Body of pancreas (tissue), 4 donors: ENCODE results near the gene RXRA.

ENCODE experiments used
- CTCF ChIP-seq, 7 experiments: fragments of 450-650 bp in 4 of 7; fragments of 200-600 bp in 3 of 7; sonication (generic) in 3 of 7; IDR thresholded peaks; one replicate each; pipeline ENCODE4 v1.5.1; 2016 to 2019; ENCODE audit warnings: antibody characterized with exemption in 7 of 7
- POLR2A ChIP-seq, 3 donors: fragments of 450-650 bp; IDR thresholded peaks; one replicate each; pipeline ENCODE4 v1.6.1; 2016; ENCODE audit warnings: antibody characterized with exemption in 3 of 3, mild to moderate bottlenecking in 2 of 3

- no peak for TF ChIP-seq CTCF (IDR thresholded peaks at IDR 0.05)
- no peak for TF ChIP-seq POLR2A (IDR thresholded peaks at IDR 0.05)
Observed at GRCh38 chr9:134475011-134475790, 148.9 kb downstream of the RXRA start.
